Muscle of leg (tissue), 11 donors: ENCODE results near the gene RAB7B. TPM values are rescaled to one million over a fixed set of nuclear protein-coding genes. Genes with fewer than 3 reads are reported as not detected.
A peak's percentile ranks its signal among the peaks of the same experiment; 100 is the strongest.

Experiments
- DNase-seq: peaks from one replicate; pipeline ENCODE4 v3.0.0; 2013
- H3K27ac ChIP-seq: one replicate; pipeline ENCODE4 v1.5.1; 2013; ENCODE audit warnings: mild to moderate bottlenecking, low read length, control low read depth
- H3K27me3 ChIP-seq: one replicate; pipeline ENCODE4 v1.6.1; 2013; ENCODE audit warnings: low read length; ENCODE audit not compliant: control insufficient read depth, insufficient read depth
- H3K36me3 ChIP-seq: one replicate; pipeline ENCODE4 v1.6.1; 2013; ENCODE audit warnings: low read length; ENCODE audit not compliant: control insufficient read depth, insufficient read depth
- H3K4me1 ChIP-seq: one replicate; pipeline ENCODE4 v1.6.1; 2013; ENCODE audit warnings: low read length; ENCODE audit not compliant: control insufficient read depth, insufficient read depth
- H3K4me3 ChIP-seq: one replicate; pipeline ENCODE4 v1.5.1; 2013; ENCODE audit warnings: low read length, control low read depth
- H3K9me3 ChIP-seq: replicated peaks from 2 replicates; pipeline ENCODE4 v1.6.1; 2013; ENCODE audit warnings: low read depth, low read length; ENCODE audit not compliant: control insufficient read depth
- WGBS: methylation state at CpG from one replicate; pipeline ENCODE4 v1.1.5; 2013; ENCODE audit warnings: missing lambda C conversion rate; ENCODE audit not compliant: insufficient coverage; 5-methylcytosine and 5-hydroxymethylcytosine counted together
- polyA plus RNA-seq, 8 donors: library from polyadenylated mRNA; unstranded; fragments of 120-200 nt; gene quantifications; one replicate each; pipeline versions ENCODE4 v1.2.1 to v1.2.3, GENCODE V29; 2013; ENCODE audit warnings: inconsistent platforms in 1 of 8, low replicate concordance in 1 of 8; ENCODE audit not compliant: insufficient read length in 8 of 8, insufficient read depth in 1 of 8
- total RNA-seq: library from RNA; stranded (reverse); fragments of 120-200 nt; gene quantifications from one replicate; pipeline ENCODE4 v1.2.4, GENCODE V29; 2013

The RAB7B gene
- total and polyA plus RNA-seq, 9 donors = 8.6 to 13.5 (median 10.6) TPM

DNA sequence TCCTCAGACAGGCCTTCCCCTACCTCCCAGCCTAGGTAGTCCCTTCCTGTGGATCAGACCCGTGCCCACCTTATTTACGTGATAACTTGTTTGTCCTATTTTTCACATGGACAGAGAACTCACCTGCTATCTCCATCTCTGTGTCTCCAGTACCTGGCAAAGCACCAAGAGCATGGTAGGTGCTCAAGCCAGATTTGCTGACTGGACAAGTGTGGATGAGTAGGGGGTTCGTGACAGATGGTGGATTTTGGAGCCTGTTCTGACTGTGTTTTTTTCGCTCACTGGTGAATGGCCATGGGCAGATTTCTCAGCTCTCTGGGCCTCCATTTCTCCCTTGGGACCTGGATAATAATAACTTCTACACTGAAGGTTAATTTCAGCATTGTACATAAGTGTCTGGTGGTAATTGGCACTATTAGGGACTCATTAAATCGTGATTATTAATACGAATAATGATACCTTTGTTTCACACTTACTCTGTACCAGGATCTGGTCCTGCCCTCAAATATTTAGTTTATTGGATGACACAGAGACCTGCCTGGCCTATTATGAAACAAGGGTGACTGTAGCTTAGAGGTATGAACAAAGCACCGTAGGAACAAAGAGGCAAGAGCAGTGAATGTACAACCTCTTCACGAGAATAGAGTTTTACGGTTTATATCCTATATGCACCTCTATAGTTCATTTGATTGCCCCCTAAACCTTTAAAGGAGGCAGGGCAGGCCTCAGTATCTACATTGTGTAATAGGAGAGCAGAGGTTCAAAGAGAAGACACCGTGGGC is 35.5 kb downstream of the RAB7B start:
- Histone ChIP-seq H3K36me3 (no peaks in the 10 kb centered on the region), H3K27ac (no peak overlapping the region), H3K4me1 (no peaks in the 10 kb centered on the region), H3K27me3 (no peaks in the 10 kb centered on the region), H3K9me3 (no peaks in the 10 kb centered on the region), H3K4me3 (no peak overlapping the region)
- WGBS = 61% methylated on average over 4 of the region's 10 CpGs
- no peak for DNase-seq

DNA sequence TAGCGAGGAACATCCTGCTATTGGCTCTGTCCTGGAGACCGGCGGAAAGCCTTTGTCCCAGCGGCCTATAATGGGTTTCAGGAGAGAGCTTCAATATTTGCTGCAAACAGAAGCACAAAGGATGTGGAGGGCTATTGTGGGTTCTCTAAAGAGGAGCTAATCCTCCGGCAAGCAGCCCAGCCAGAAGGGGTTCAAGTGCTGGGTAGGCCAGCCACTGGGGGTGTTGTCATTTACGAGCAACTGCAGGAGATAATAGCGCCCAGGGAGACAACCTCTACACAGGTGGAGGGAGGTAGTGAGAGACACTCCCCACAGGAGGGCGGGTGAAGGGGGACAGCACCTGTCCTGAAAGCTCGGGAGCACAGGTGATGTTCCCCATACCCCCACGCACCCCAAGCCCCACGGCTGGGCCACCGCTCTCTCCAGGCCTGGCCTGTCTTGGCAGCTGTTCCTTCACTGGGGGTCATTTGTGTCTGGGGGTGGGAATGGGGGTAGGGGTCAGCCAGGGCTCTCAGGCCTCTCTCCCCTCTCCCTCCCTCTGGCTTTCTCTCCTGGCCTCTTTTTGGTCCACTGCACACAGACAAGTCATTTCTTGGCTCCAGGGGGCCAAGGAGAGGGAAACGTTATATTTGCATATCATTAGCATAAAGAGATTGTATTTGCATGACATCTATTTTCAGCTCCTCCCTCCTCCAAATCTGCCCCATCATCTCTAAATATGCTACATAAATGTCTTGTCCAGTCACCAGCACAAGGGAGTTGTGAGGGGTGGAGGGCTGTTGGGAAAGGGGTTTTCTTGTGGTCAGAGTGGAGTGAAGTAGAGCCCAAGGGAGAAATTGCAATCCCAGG is 37.9 kb downstream of the RAB7B start:
- no peaks in the 10 kb centered on the region for H3K9me3 ChIP-seq
- H3K27ac ChIP-seq = no peak overlapping the region
- H3K4me1 ChIP-seq = peaks cover 13% of the 10 kb centered on the region
- DNase-seq = no peak
- no peak overlapping the region for H3K4me3 ChIP-seq
- no peaks in the 10 kb centered on the region for H3K36me3 ChIP-seq
- no peaks in the 10 kb centered on the region for H3K27me3 ChIP-seq
- WGBS = 87% methylated on average over 4 of the region's 13 CpGs

DNA sequence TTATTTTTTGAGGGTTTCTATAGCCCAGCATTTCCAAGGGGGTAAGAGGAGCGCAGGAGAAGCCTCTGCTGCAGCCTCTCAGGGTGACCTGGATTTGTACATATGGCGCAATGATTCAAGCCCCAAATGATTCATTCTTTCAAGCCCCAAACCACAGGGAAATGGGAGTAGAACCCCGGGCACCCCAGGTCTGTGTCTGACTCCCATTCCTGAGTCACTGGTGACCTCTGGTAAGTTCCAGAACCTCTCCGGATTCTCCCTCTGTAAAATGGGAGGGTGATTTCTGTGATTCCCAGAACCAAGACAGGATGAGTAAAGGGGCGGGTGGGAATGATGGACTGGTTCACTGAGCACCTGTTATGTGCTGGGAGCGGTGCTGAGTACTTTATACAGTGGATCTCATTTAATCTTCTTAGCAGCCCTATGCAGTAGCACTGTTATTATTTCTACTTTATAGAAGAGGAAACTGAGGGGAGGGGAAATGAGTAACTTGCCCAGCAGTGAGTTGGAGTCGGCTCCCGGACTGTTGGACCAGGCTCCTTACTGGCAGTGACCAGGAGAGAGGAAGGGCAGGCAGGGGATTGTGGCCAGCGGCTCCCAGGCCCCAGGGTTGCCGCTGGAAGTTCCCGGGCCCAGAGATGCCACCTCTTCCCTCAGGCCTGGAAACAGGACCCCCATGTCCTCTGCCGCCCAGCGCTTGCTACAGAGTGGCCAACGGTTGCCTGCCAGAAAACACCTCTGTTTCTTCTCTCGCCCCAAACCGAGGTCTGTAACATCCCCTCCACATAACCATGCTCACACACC is 39.6 kb downstream of the RAB7B start:
- 83% methylated on average over 10 of the region's 16 CpGs for WGBS
- Histone ChIP-seq H3K27me3 (no peaks in the 10 kb centered on the region), H3K27ac (no peak overlapping the region), H3K4me1 (peaks cover 13% of the 10 kb centered on the region), H3K36me3 (no peaks in the 10 kb centered on the region), H3K9me3 (no peaks in the 10 kb centered on the region), H3K4me3 (no peak overlapping the region)
- no peak for DNase-seq

DNA sequence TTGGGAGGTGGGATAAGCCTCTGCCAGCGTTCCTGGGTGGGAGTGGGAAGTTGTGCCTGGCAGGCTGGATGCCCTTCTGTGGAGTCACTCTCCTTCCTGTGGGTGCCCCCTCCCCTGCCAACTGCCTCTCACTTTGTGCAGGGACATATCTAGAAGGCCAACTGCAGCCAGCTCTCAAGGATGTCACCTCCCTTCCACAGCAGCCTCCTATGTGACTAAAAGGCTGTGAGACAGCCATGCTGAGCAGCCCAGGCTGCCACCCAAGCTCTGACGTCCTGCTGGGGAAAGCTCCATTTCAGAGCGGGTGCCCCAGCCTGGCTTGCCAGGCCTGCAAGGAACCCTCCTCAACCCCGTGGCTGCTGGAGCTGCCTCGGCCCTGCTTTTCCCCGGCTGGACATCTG is 40.4 kb downstream of the RAB7B start:
- H3K36me3 ChIP-seq = no peaks in the 10 kb centered on the region
- DNase-seq = no peak
- H3K4me1 ChIP-seq = peaks cover 13% of the 10 kb centered on the region
- H3K9me3 ChIP-seq = no peaks in the 10 kb centered on the region
- WGBS = 53% methylated on average over 5 of the region's 6 CpGs
- H3K27me3 ChIP-seq = no peaks in the 10 kb centered on the region
- H3K4me3 ChIP-seq = no peak overlapping the region
- H3K27ac ChIP-seq = no peak overlapping the region

DNA sequence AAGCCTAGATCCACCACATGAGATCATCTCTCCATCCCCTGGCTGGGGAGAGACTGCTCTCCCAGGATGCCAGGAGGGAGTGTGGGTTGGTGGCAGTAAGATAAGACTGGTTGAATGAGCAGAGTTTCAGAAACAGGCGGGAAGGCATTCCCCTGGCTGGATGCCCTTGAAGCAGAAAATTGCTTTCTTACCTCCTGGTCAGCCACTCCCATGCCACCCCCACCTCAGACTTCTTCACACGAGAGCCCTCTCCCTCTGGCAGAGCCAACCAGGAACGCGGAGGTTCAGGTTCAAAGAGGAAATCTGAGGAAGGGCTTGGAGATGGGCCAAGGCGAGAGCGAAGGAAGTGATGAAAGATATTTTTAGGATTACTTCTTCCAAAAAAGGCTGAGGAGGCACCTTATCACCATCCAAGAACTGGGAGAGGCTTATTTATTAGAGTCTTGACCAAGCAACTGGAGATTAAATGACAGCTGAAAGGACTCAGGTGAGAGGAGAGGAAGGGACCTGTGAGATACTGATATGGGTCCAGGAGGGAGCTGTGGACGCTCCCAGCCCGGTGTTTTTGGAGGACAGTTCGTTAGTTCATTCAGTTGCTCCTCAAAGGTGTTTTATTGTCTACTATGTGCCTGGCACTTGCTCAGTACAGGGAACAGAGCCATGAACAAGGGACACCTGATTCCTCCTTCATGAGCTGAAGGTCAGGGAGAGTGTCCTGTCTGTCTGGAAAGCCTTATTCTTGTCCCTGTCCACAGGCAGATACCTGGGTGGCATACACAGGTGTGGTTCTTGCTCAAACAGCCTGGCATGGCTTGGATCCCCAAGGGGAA is 41.0 kb downstream of the RAB7B start:
- no peak overlapping the region for H3K4me3 ChIP-seq
- peaks cover 13% of the 10 kb centered on the region for H3K4me1 ChIP-seq
- no peak overlapping the region for H3K27ac ChIP-seq
- no peaks in the 10 kb centered on the region for H3K27me3 ChIP-seq
- WGBS = 93% methylated on average over 3 of the region's 9 CpGs
- H3K36me3 ChIP-seq = no peaks in the 10 kb centered on the region
- DNase-seq = peak; percentile 25
- H3K9me3 ChIP-seq = no peaks in the 10 kb centered on the region

DNA sequence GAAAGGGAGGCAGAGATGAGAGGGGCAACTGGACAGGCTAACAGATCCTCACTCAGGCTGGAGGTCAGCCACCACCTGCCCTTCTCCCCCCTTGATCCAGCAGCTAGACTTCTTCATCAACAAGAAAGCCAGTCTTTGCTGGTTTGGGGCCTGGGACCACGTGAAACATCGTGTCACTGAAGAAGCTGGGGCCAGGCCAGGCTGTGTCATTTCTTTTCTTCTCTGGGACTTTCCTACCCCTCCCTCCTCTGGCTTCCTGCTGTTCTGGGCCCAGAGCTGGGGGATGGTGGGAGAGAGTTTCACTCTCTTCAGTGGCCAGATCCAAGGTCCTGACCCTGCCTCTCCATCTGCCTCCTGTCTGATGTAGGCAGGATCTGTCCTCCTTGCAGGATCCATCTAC is 41.8 kb downstream of the RAB7B start:
- 7% methylated on average over 2 of the region's 2 CpGs for WGBS

DNA sequence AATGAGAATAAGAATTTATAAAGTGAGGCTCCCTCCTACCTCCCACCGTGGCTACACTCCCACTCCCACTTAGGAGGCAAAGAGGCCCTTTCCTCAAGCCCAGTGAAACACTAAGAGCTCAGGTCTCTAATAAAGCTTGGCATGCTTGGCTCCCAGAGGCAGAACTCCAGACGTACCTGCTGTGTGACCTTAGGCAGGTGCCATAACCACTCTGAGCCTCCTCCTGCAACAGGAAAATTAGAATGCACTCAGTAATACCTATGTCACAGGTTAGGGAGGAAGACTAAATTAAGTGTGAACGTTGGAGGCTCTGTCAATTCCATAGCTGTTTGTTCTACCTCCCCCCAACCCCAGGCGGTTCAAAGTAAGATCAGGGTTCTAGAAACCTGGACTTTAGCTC is 43.4 kb downstream of the RAB7B start:
- WGBS = no CpG with 5 or more reads among the region's 4 CpGs
- DNase-seq = no peak

More for the DNA sequence above, 41.8 kb downstream of the RAB7B start:
- Histone ChIP-seq H3K4me3 (no peak overlapping the region), H3K9me3 (no peaks in the 10 kb centered on the region), H3K27ac (no peak overlapping the region), H3K4me1 (peaks cover 13% of the 10 kb centered on the region), H3K27me3 (peaks cover 2% of the 10 kb centered on the region), H3K36me3 (no peaks in the 10 kb centered on the region)
- DNase-seq = peak; percentile 64

DNA sequence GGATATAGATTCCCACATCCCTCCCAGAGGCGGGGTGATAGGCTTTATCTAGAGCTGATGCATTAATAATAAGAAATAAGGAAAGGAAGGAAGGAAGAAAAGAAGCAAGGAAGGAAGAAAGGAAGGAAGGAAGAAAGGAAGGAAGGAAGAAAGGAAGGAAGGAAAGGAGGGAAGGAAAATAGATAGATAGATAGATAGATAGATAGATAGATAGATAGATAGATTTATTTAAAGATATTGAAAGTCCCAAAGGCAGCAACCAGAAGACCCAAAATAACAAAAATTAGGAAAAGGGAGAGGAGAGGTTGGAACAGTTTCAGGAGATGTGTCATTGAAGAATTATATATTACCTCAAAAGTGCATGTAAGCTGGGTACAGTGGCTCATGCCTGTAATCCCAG is 47.7 kb downstream of the RAB7B start:
- Histone ChIP-seq H3K27me3 (peaks cover 6% of the 10 kb centered on the region), H3K27ac (no peak overlapping the region), H3K36me3 (no peaks in the 10 kb centered on the region), H3K4me1 (peaks cover 2% of the 10 kb centered on the region), H3K9me3 (no peaks in the 10 kb centered on the region), H3K4me3 (no peak overlapping the region)
- no CpG with 5 or more reads among the region's 1 CpG for WGBS
- DNase-seq = no peak

More for the DNA sequence above, 43.4 kb downstream of the RAB7B start:
- no peak overlapping the region for H3K27ac ChIP-seq
- peaks cover 13% of the 10 kb centered on the region for H3K4me1 ChIP-seq
- H3K4me3 ChIP-seq = no peak overlapping the region
- no peaks in the 10 kb centered on the region for H3K9me3 ChIP-seq
- no peaks in the 10 kb centered on the region for H3K36me3 ChIP-seq
- peaks cover 6% of the 10 kb centered on the region for H3K27me3 ChIP-seq

DNA sequence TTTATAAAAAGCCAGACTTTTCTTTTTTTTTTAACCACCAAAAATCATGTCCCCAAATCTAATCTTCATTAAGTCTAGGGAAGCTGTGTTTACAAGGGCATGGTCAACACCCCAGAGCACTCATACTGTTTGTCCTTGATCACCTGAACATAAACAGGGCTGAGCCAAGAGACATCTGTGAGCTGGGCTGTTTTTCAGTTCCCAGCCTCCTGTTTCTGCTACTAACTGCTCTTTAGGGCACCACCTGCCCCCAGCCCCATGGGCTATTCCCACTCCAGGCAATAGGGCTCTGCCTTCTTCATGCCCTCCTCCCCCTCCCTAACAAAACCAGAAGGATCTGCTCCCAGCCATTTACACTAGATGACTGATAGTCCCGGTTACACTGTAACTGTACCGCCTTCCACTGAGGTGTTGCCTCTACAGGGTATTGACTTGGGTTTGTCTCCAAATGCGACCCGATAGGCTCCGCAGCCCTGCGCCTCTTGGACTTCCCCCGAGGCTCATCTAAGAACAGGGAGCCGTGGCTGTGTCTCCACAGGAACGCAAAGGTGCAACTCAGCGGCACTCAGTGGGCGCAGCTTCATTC is 48.3 kb downstream of the RAB7B start:
- H3K27me3 ChIP-seq = peaks cover 6% of the 10 kb centered on the region
- peaks cover 5% of the 10 kb centered on the region for H3K4me1 ChIP-seq
- no peaks in the 10 kb centered on the region for H3K9me3 ChIP-seq
- no peaks in the 10 kb centered on the region for H3K36me3 ChIP-seq
- H3K27ac ChIP-seq = no peak overlapping the region
- WGBS = 56% methylated on average over 9 of the region's 11 CpGs
- no peak overlapping the region for H3K4me3 ChIP-seq
- no peak for DNase-seq
